Retinal pigment epithelial cell (primary cell): ENCODE results near the gene MTAP.

Experiments
- DNase-seq: peaks from one replicate; pipeline ENCODE4 v3.0.0-alpha.2; 2010; ENCODE audit warnings: low read depth
- H3K4me3 ChIP-seq: 2 replicates; pipeline ENCODE4 v1.5.1; 2011; ENCODE audit warnings: mild to moderate bottlenecking, low read length, control low read depth, moderate library complexity
- TF ChIP-seq, protein P1 (sequence below): conservative IDR thresholded peaks from 2 replicates; pipeline ENCODE4 v1.5.1; 2011; ENCODE audit warnings: low read depth, low read length, control low read depth, inconsistent platforms

The MTAP gene

DNA sequence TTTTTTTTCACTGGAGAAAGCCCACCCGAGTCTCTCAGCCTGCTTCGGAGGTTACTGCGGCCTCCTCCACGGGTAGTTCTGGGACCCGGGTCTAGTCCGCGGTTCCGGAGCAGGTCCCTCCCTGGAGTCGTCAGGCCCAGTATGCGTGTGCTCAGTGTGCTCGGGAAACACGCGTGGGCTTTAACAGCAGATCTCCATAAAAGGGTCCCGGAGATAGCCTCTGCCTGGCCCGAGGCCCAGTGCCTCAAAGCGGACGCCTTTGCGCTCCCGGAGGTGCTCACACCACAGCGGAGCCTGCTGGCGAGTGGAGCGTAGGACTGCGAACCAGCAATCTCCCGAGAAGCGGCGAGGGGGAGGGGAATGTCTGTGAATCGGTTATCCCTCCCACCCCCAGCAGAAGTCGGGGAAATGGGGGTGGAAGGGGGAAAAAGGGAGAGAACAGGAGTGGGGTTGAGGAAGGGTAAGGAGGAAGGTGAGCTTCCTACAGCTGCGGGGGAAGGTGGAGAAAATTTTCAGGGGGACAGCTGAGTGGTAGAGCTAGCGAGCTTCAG lies 163.0 kb downstream of the MTAP start:
- TF ChIP-seq, protein P1, sequence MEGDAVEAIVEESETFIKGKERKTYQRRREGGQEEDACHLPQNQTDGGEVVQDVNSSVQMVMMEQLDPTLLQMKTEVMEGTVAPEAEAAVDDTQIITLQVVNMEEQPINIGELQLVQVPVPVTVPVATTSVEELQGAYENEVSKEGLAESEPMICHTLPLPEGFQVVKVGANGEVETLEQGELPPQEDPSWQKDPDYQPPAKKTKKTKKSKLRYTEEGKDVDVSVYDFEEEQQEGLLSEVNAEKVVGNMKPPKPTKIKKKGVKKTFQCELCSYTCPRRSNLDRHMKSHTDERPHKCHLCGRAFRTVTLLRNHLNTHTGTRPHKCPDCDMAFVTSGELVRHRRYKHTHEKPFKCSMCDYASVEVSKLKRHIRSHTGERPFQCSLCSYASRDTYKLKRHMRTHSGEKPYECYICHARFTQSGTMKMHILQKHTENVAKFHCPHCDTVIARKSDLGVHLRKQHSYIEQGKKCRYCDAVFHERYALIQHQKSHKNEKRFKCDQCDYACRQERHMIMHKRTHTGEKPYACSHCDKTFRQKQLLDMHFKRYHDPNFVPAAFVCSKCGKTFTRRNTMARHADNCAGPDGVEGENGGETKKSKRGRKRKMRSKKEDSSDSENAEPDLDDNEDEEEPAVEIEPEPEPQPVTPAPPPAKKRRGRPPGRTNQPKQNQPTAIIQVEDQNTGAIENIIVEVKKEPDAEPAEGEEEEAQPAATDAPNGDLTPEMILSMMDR, result peak; percentile 76
- peak overlapping the region; percentile 54 for H3K4me3 ChIP-seq
- peak; percentile 56 for DNase-seq

DNA sequence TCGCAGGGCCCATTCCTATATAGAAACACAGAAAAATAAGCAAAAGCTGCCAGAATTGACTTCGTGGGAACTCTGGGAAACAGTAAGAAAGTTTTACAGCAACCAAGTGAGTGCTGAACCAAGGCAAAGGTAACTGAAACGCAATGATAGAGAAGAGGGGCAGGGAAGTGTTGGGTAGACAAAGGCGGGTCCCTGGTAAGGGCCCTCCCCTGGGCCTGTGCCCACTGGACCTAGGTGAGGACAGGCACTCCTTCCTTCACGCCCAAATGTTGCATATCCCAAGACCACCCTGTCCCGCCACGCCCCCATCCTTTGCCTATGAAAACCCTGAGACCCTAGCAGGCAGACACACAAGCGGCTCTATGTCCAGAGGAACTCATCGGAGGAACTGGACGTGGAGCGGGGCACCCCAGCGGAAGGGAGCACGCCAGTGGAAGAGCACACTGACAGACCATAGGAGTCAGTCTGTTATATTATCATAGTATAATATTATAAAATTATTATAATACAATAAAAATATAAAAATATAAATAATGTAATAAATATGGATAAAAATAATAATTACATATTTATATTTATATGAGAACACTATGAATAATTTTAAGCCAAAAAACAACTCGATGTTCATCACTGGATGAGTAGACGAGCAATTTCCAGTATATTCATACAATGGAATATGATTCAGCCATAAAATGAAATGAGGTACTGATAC lies 163.9 kb downstream of the MTAP start:
- no peak overlapping the region for H3K4me3 ChIP-seq
- DNase-seq, result no peak
- TF ChIP-seq, protein P1, result no peak

DNA sequence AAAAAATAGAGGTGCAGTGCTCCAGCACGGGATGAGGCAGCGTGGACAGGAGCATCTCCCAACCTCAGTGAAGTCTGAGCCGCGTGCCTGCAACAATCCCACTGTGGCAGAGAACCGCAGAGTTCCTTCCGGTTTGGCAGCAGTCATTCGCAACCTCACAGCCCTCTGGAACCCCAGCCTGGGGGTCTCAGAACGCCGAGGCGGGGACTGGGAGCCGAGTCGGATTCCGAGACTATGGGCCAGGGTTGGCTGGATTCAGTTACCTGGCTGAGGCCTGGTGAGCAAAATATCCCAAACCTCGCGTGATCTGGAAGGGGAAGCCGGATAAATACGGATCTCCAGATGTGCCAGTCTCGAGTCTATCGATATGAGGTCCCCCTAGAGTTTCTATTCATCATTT lies 164.7 kb downstream of the MTAP start:
- no peak overlapping the region for H3K4me3 ChIP-seq
- DNase-seq, result no peak
- TF ChIP-seq, protein P1, result no peak

DNA sequence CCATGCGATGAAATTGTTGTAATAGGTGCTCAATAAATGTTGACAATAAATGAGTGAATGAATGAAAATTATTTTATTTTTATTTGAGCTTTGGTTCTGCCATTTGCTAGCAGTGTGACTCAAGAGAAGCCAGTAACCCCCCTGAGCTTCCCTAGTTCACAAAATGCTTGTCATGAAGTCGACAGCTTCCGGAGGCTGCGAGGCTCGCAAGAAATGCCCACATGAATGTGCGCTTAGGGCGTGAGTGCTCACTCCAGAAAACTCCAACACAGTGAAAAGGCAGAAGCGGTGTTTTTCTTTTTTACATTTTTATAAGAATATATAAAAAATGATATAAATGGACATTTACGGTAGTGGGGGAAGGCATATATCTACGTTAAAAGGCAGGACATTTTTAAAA lies 165.3 kb downstream of the MTAP start:
- no peak overlapping the region for H3K4me3 ChIP-seq
- TF ChIP-seq, protein P1, result no peak
- DNase-seq, result no peak

DNA sequence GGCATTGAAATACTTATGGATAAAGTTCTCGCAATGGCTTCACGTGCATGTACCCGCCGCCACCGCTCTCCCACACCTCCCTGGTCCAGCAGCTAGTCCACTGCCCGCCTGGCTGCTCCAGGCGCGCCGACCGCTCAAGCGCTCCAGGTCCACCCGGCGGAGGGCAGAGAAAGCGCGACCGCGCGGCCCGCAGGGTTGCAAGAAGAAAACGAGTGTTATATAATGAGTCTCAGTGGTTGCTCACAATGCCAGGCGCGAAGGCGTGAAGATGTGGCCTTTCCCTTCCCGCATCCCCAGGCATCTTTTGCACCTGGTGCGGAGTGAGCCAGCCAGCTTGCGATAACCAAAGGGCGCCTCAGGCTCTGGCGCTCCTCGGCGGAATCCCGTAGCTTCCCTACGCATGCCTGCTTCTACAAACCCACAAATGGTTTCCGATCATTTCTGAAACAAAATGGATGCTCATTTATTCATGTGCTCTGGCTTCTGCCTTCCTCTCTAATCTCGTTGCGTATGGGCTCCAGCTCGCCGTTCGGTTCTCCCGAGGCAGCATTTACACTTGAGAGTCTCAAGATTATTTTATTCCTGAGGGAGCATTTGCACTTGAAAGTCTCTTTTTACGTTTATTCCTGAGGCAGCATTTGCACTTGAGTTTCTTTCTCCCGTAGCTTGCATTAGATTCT lies 166.0 kb downstream of the MTAP start:
- TF ChIP-seq, protein P1, result no peak
- peak overlapping the region; percentile 18 for H3K4me3 ChIP-seq
- DNase-seq, result no peak

DNA sequence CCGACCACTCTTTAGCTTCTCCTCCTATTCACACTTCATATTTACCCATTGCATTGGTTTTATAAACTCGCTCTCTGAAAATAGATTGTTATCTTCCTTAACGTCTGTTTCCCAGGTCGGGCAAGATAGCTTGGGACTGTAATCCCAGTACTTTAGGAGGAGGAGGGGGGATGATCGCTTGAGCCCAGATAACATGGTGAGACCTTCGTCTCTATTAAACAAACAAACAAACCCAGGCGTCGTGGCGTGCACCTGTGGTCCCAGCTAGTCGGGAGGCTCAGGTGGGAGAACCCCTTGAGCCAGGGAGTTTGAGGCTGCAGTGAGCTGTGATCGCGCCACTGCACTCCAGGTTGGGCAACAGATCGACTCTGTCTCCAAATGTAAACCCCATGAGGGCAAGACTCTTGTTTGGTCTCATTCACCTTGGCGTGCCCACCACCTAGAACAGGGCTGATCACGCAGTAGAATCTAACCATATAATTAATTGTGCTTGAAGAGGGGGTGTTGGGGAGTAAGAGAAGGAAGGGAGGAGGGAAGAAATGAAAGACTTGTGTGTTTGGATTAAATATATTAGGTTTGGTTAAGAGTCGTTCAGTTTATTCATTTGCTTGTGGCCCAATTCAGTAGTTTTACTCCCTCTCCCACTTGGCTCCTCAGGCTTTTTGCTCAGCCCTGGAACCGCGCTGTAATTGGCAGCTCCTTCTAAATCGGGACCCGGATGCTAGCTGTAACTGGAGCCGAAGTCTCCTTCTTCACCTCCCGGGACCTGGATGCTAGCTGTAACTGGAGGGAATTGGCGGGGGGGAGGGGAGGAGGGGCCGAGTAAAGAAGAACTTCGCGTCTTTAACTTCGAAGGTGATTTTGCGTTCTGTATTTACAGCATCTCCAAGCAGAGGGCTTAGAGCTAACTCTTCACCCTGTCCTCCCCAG lies 166.8 kb downstream of the MTAP start:
- H3K4me3 ChIP-seq, result no peak overlapping the region
- TF ChIP-seq, protein P1, result no peak
- DNase-seq, result no peak
